HCT116 (cell line): Measurements from ENCODE around the gene FBXL16. TPM values are rescaled to one million over a fixed set of nuclear protein-coding genes. Genes with fewer than 3 reads are reported as not detected.

Experiments used
- ATAC-seq: fragments of 200-7000 bp; cut with Tn5 transposase; 2 replicates; pipeline ENCODE4 v1.9.1; 2020; ENCODE audit warnings: mild to moderate bottlenecking, moderate library complexity
- BruUV-seq: library from RNA; stranded (reverse); fragments of 400-500 nt; replicated peaks from 2 replicates; lab custom pipeline; 2021; lab: Mats Ljungman, UMichigan
- CTCF ChIA-PET: fragments of 300-600 bp; sonication (Branson Sonifier 250); formaldehyde crosslinking; loops from one replicate; lab custom pipeline; 2021; ENCODE audit warnings: antibody characterized with exemption; lab: Charles Lee
- POLR2A ChIA-PET: fragments of 300-600, 350-600 bp; sonication (Branson Sonifier 250); formaldehyde crosslinking; loops from one replicate; lab custom pipeline; 2021; ENCODE audit warnings: antibody characterized with exemption; lab: Charles Lee
- RAD21 ChIA-PET, 2 experiments: fragments of 300-600 bp; sonication (Branson Sonifier 250); formaldehyde crosslinking; loops; one replicate each; lab custom pipeline; 2023; ENCODE audit warnings: low total read pairs in 2 of 2; ENCODE audit not compliant: uncharacterized antibody in 2 of 2, unreplicated experiment in 2 of 2, low non-redundant PET in 1 of 2; lab: Charles Lee
- DNase-seq: peaks from one replicate; pipeline ENCODE4 v3.0.0-alpha.2; 2010; ENCODE audit warnings: low read depth, low spot score
- H2AFZ ChIP-seq: fragments of 200-600 bp; shearing (Covaris generic), sonication (generic); 2 replicates; pipeline ENCODE4 v1.6.1; 2017; ENCODE audit warnings: low read depth, mixed run types, mixed read lengths, antibody characterized with exemption, low read length; ENCODE audit not compliant: poor library complexity, severe bottlenecking
- H3K27ac ChIP-seq: 2 replicates; pipeline ENCODE4 v1.5.1; 2012; ENCODE audit warnings: low read depth, low read length
- H3K27me3 ChIP-seq: fragments of 200-600 bp; sonication (generic); 2 replicates; pipeline ENCODE4 v1.6.1; 2016; ENCODE audit warnings: mixed run types, low read length, mixed read lengths; ENCODE audit not compliant: insufficient read depth
- H3K36me3 ChIP-seq, 2 experiments: fragments of 200-500 bp in 1 of 2; fragments of 200-600 bp in 1 of 2; sonication (Bioruptor generic) in 1 of 2; sonication (generic) in 1 of 2; 2 replicates each; pipeline versions ENCODE4 v1.5.1 to v1.6.1; 2014 to 2016; ENCODE audit warnings: low read length in 2 of 2, inconsistent platforms in 1 of 2, mixed read lengths in 1 of 2, mixed run types in 1 of 2; ENCODE audit not compliant: insufficient read depth in 2 of 2, control insufficient read depth in 1 of 2
- H3K4me1 ChIP-seq, 2 experiments: fragments of 200-600 bp in 1 of 2; sonication (generic) in 1 of 2; 2 replicates each; pipeline versions ENCODE4 v1.5.1 to v1.6.1; 2012 to 2017; ENCODE audit warnings: low read length in 2 of 2, inconsistent platforms in 1 of 2, mild to moderate bottlenecking in 1 of 2, mixed read lengths in 1 of 2, mixed run types in 1 of 2, moderate library complexity in 1 of 2; ENCODE audit not compliant: insufficient read depth in 2 of 2, control insufficient read depth in 1 of 2
- H3K4me2 ChIP-seq: fragments of 200-600 bp; sonication (generic); 2 replicates; pipeline ENCODE4 v1.6.1; 2017; ENCODE audit warnings: mixed run types, low read length, mixed read lengths
- H3K4me3 ChIP-seq, 2 experiments: fragments of 200-600 bp in 1 of 2; sonication (generic) in 1 of 2; replicated peaks in 1 of 2; 2 replicates each; pipeline ENCODE4 v1.5.1; 2011 to 2016; ENCODE audit warnings: low read length in 2 of 2, control low read depth in 1 of 2, low read depth in 1 of 2, mild to moderate bottlenecking in 1 of 2, mixed read lengths in 1 of 2, mixed run types in 1 of 2
- H3K79me2 ChIP-seq: fragments of 200-600 bp; sonication (generic); 2 replicates; pipeline ENCODE4 v1.6.1; 2017; ENCODE audit warnings: mild to moderate bottlenecking, mixed run types, low read length, moderate library complexity, mixed read lengths; ENCODE audit not compliant: insufficient read depth
- H3K9ac ChIP-seq: fragments of 200-600 bp; sonication (generic); 2 replicates; pipeline ENCODE4 v1.6.1; 2016; ENCODE audit warnings: low read length, mixed read lengths
- H3K9me2 ChIP-seq: fragments of 200-600 bp; sonication (generic), shearing (Covaris generic); 2 replicates; pipeline ENCODE4 v1.6.1; 2017; ENCODE audit warnings: mixed run types, mild to moderate bottlenecking, moderate library complexity; ENCODE audit not compliant: insufficient read depth
- H3K9me3 ChIP-seq, 2 experiments: fragments of 200-500 bp in 1 of 2; fragments of 200-600 bp in 1 of 2; sonication (Bioruptor generic) in 1 of 2; sonication (generic) in 1 of 2; 2 replicates each; pipeline ENCODE4 v1.6.1; 2014 to 2017; ENCODE audit warnings: low read length in 2 of 2, mixed read lengths in 2 of 2, inconsistent platforms in 1 of 2, low read depth in 1 of 2, mild to moderate bottlenecking in 1 of 2, mixed run types in 1 of 2, moderate library complexity in 1 of 2; ENCODE audit not compliant: control insufficient read depth in 1 of 2, insufficient read depth in 1 of 2
- H4K20me1 ChIP-seq: fragments of 200-600 bp; sonication (generic), shearing (Covaris generic); 2 replicates; pipeline ENCODE4 v1.6.1; 2017; ENCODE audit warnings: mixed run types, mild to moderate bottlenecking, moderate library complexity; ENCODE audit not compliant: insufficient read depth
- ATF3 ChIP-seq: IDR thresholded peaks from 2 replicates; pipeline ENCODE4 v1.6.1; 2012
- RAD21 ChIP-seq: IDR thresholded peaks from 2 replicates; pipeline ENCODE4 v1.6.1; 2012; ENCODE audit warnings: low read depth, mild to moderate bottlenecking
- SRF ChIP-seq: IDR thresholded peaks from 2 replicates; pipeline ENCODE4 v1.6.1; 2012; ENCODE audit warnings: low read depth
- ZFX ChIP-seq: fragments of 450-650 bp; IDR thresholded peaks from 2 replicates; pipeline ENCODE4 v1.6.1; 2017
- intact Hi-C: fragments of 100-400 bp; cut with micrococcal nuclease; formaldehyde crosslinking; loops from 2 replicates; pipeline ENCODE4 v1.10.0; 2022
- total RNA-seq: library from RNA; stranded (reverse); gene quantifications from one replicate; pipeline ENCODE4 v1.2.1, GENCODE V29; 2021; ENCODE audit not compliant: unreplicated experiment

The FBXL16 gene
- total RNA-seq, 1 experiment from 2014 or later: 49.7 TPM

GRCh38 chr16:728890-729744 is 23.5 kb upstream of the FBXL16 start:
- ChIA-PET CTCF (interaction anchor here (1.1 to 3.0 kb wide), 4 partner anchors 9 to 20 kb away, joined by 5 to 20 read pairs (median 9); partner anchors contain the start of genes CIAO3 and METRN), POLR2A (interaction anchor here (1.3 to 3.5 kb wide), 3 partner anchors 11 to 32 kb away, joined by 3 to 12 read pairs (median 9); partner anchors contain the start of genes METRN and MSLN), RAD21 (no interaction called here)
- TSS peak; percentile 50 for BruUV-seq
- no peak for DNase-seq
- peaks cover 0 to 3% of the 10 kb centered on the region in 2 experiments; a peak in 2 of 4 replicates for H3K36me3 ChIP-seq
- H3K27me3 ChIP-seq: no peaks in the 10 kb centered on the region
- H3K79me2 ChIP-seq: peaks cover 19% of the 10 kb centered on the region; the same call in 1 of the 2 replicates
- H2AFZ ChIP-seq: no peak overlapping the region
- H3K9ac ChIP-seq: peak overlapping the region; percentile 98
- no peaks in the 10 kb centered on the region for H4K20me1 ChIP-seq
- peak overlapping the region; percentile 99 for H3K4me2 ChIP-seq
- no peak for TF ChIP-seq ATF3
- 0 out of 2 replicates have a peak, but pooled peaks have one; percentile 8 for TF ChIP-seq ZFX
- TF ChIP-seq SRF: no peak
- TF ChIP-seq RAD21: no peak
- TF ChIP-seq, all 23 proteins: peak for 1
- no peaks in the 10 kb centered on the region for H3K9me3 ChIP-seq
- ATAC-seq: no peak; the same call in 1 of the 2 replicates
- no peaks in the 10 kb centered on the region for H3K9me2 ChIP-seq
- H3K4me3 ChIP-seq: peak overlapping the region; percentile 80 to 89
- intact Hi-C loops: loop anchor here (1.0 kb wide), 1 partner anchor 56 kb away; no protein-coding TSS in a partner anchor
- peak overlapping the region; percentile 95 for H3K27ac ChIP-seq
- H3K4me1 ChIP-seq: peaks cover 5 to 29% of the 10 kb centered on the region in 2 experiments; a peak in 3 of 4 replicates
